CD14-positive monocyte (primary cell): ENCODE results near the gene C11orf91. TPM values are rescaled to one million over a fixed set of nuclear protein-coding genes. Genes with fewer than 3 reads are reported as not detected.

Source experiments
- DNase-seq, 3 donors: peaks; one replicate each; pipeline ENCODE4 v3.0.0-alpha.2; 2011 to 2022
- H2AFZ ChIP-seq: 2 replicates; pipeline ENCODE4 v1.6.0; 2012; ENCODE audit warnings: mild to moderate bottlenecking, low read depth, low read length, inconsistent platforms; ENCODE audit not compliant: insufficient read depth, poor library complexity, severe bottlenecking
- H3K27ac ChIP-seq, 2 donors: 1 replicate in 1 of 2; 2 replicates in 1 of 2; pipeline ENCODE4 v1.5.1; 2012 to 2013; ENCODE audit warnings: low read length in 2 of 2, control low read depth in 1 of 2, inconsistent platforms in 1 of 2, low read depth in 1 of 2, mild to moderate bottlenecking in 1 of 2
- H3K27me3 ChIP-seq, 2 donors: one replicate each; pipeline versions ENCODE4 v1.6.0 to v1.6.1; 2011 to 2013; ENCODE audit warnings: low read length in 2 of 2; ENCODE audit not compliant: control insufficient read depth in 2 of 2, insufficient read depth in 2 of 2
- H3K36me3 ChIP-seq, 2 donors: replicated peaks in 1 of 2; 1 replicate in 1 of 2; 2 replicates in 1 of 2; pipeline versions ENCODE4 v1.5.1 to v1.6.1; 2012 to 2013; ENCODE audit warnings: low read length in 2 of 2, control low read depth in 1 of 2, inconsistent platforms in 1 of 2, mild to moderate bottlenecking in 1 of 2; ENCODE audit not compliant: insufficient read depth in 2 of 2, control insufficient read depth in 1 of 2
- H3K4me1 ChIP-seq, 2 donors: 1 replicate in 1 of 2; 2 replicates in 1 of 2; pipeline versions ENCODE4 v1.5.1 to v1.6.1; 2012 to 2013; ENCODE audit warnings: low read length in 2 of 2, control low read depth in 1 of 2, inconsistent platforms in 1 of 2, mild to moderate bottlenecking in 1 of 2, moderate library complexity in 1 of 2; ENCODE audit not compliant: insufficient read depth in 2 of 2, control insufficient read depth in 1 of 2
- H3K4me2 ChIP-seq: replicated peaks from 2 replicates; pipeline ENCODE3; 2012; ENCODE audit warnings: low read length, moderate library complexity, mild to moderate bottlenecking; ENCODE audit not compliant: poor library complexity, severe bottlenecking; ENCODE audit errors: extremely low read depth
- H3K4me3 ChIP-seq, 3 experiments: fragments of 200-600 bp in 1 of 3; sonication (generic) in 1 of 3; replicated peaks in 1 of 3; 1 replicate in 2 of 3; 2 replicates in 1 of 3; pipeline ENCODE4 v1.5.1; 2011 to 2013; ENCODE audit warnings: low read length in 3 of 3, mild to moderate bottlenecking in 3 of 3, control low read depth in 2 of 3, low read depth in 2 of 3, inconsistent platforms in 1 of 3, moderate library complexity in 1 of 3
- H3K79me2 ChIP-seq: 2 replicates; pipeline ENCODE4 v1.6.0; 2012; ENCODE audit warnings: mild to moderate bottlenecking, control low read depth, inconsistent platforms, low read length, moderate library complexity; ENCODE audit not compliant: insufficient read depth
- H3K9ac ChIP-seq: 2 replicates; pipeline ENCODE4 v1.6.0; 2017; ENCODE audit warnings: low read length, mild to moderate bottlenecking; ENCODE audit not compliant: insufficient read depth, poor library complexity, severe bottlenecking
- H3K9me3 ChIP-seq, 2 donors: replicated peaks in 1 of 2; 1 replicate in 1 of 2; 2 replicates in 1 of 2; pipeline versions ENCODE4 v1.5.1 to v1.6.1; 2012 to 2013; ENCODE audit warnings: low read length in 2 of 2, control low read depth in 1 of 2; ENCODE audit not compliant: control insufficient read depth in 1 of 2, insufficient read depth in 1 of 2
- H4K20me1 ChIP-seq: 2 replicates; pipeline ENCODE4 v1.6.0; 2012; ENCODE audit warnings: mild to moderate bottlenecking, low read length, control low read depth, moderate library complexity; ENCODE audit not compliant: insufficient read depth
- H3K27ac Mint-ChIP-seq, 7 donors: one replicate each; pipeline ENCODE4 v1.8.0; 2020; ENCODE audit warnings: mild to moderate bottlenecking in 7 of 7, mixed read lengths in 7 of 7, moderate library complexity in 6 of 7, inconsistent platforms in 2 of 7
- H3K27me3 Mint-ChIP-seq, 3 donors: one replicate each; pipeline ENCODE4 v1.8.0; 2021 to 2022; ENCODE audit warnings: low read depth in 3 of 3, mild to moderate bottlenecking in 3 of 3, mixed read lengths in 3 of 3, moderate library complexity in 3 of 3, inconsistent platforms in 1 of 3
- H3K36me3 Mint-ChIP-seq, 2 donors: one replicate each; pipeline ENCODE4 v1.8.0; 2020; ENCODE audit warnings: mixed read lengths in 2 of 2, inconsistent platforms in 1 of 2, mild to moderate bottlenecking in 1 of 2
- H3K4me1 Mint-ChIP-seq: one replicate; pipeline ENCODE4 v1.8.0; 2020; ENCODE audit warnings: mild to moderate bottlenecking, mixed read lengths
- H3K4me3 Mint-ChIP-seq, 2 donors: one replicate each; pipeline ENCODE4 v1.8.0; 2020; ENCODE audit warnings: mild to moderate bottlenecking in 2 of 2, mixed read lengths in 2 of 2, moderate library complexity in 1 of 2
- H3K9me3 Mint-ChIP-seq, 7 donors: one replicate each; pipeline ENCODE4 v1.8.0; 2020 to 2022; ENCODE audit warnings: mixed read lengths in 7 of 7, mild to moderate bottlenecking in 6 of 7, moderate library complexity in 6 of 7, inconsistent platforms in 2 of 7
- WGBS: methylation state at CpG from one replicate; pipeline ENCODE4 v1.1.5; 2013; ENCODE audit warnings: missing lambda C conversion rate; ENCODE audit not compliant: insufficient coverage; 5-methylcytosine and 5-hydroxymethylcytosine counted together
- intact Hi-C, 2 donors: fragments of 100-400 bp; cut with micrococcal nuclease; formaldehyde crosslinking; loops; one replicate each; pipeline versions ENCODE4 v1.15.0 to v1.15.1; 2023
- polyA plus RNA-seq, 3 donors: library from polyadenylated mRNA; depleted of rRNA in 1 of 3; unstranded in 2 of 3; stranded (reverse) in 1 of 3; fragments of 300-500 nt in 2 of 3; fragments of >200 nt in 1 of 3; fragmentation: Illumina TruSeq in 2 of 3; gene quantifications; 1 replicate in 2 of 3; 2 replicates in 1 of 3; pipeline ENCODE4 v1.2.3, GENCODE V29; 2012 to 2021
- TF ChIP-seq, protein P1 (sequence below): fragments of 200-600 bp; IDR thresholded peaks from one replicate; pipeline ENCODE4 v1.8.0; 2022; ENCODE audit warnings: antibody characterized with exemption, mild to moderate bottlenecking

Gene C11orf91
- polyA plus RNA-seq, 3 donors: not detected

- no peak overlapping the region for H3K27ac Mint-ChIP-seq
- no peaks in the 10 kb centered on the region for H3K79me2 ChIP-seq
- H4K20me1 ChIP-seq: no peaks in the 10 kb centered on the region
- H3K4me2 ChIP-seq: no peak overlapping the region
- H3K4me1 ChIP-seq: no peaks in the 10 kb centered on the region
- no peak overlapping the region for H3K9ac ChIP-seq
- DNase-seq: no peak
- H3K9me3 ChIP-seq: peaks cover 0 to 3% of the 10 kb centered on the region in 2 donors
- H2AFZ ChIP-seq: no peak overlapping the region
- intact Hi-C loops: loop anchor here in 1 of 2 donors (10.0 kb wide), 1 partner anchor 326 kb away; no protein-coding TSS in a partner anchor
- H3K27me3 ChIP-seq: peaks cover 0 to 8% of the 10 kb centered on the region in 2 donors
- no peak overlapping the region for H3K4me3 ChIP-seq
- no peak overlapping the region for H3K27ac ChIP-seq
- H3K36me3 Mint-ChIP-seq: no peaks in the 10 kb centered on the region
- no peaks in the 10 kb centered on the region for H3K36me3 ChIP-seq
- peaks cover 0 to 8% (median 4%) of the 10 kb centered on the region in 7 donors for H3K9me3 Mint-ChIP-seq
- TF ChIP-seq, protein P1, sequence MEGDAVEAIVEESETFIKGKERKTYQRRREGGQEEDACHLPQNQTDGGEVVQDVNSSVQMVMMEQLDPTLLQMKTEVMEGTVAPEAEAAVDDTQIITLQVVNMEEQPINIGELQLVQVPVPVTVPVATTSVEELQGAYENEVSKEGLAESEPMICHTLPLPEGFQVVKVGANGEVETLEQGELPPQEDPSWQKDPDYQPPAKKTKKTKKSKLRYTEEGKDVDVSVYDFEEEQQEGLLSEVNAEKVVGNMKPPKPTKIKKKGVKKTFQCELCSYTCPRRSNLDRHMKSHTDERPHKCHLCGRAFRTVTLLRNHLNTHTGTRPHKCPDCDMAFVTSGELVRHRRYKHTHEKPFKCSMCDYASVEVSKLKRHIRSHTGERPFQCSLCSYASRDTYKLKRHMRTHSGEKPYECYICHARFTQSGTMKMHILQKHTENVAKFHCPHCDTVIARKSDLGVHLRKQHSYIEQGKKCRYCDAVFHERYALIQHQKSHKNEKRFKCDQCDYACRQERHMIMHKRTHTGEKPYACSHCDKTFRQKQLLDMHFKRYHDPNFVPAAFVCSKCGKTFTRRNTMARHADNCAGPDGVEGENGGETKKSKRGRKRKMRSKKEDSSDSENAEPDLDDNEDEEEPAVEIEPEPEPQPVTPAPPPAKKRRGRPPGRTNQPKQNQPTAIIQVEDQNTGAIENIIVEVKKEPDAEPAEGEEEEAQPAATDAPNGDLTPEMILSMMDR: no peak
- no peak overlapping the region for H3K4me3 Mint-ChIP-seq
- peaks cover 3 to 9% (median 6%) of the 10 kb centered on the region in 3 donors for H3K27me3 Mint-ChIP-seq
- peaks cover 4% of the 10 kb centered on the region for H3K4me1 Mint-ChIP-seq
- 100% methylated on average over 1 of the region's 6 CpGs for WGBS
These were observed 9.4 kb downstream of the C11orf91 start for GRCh38 chr11:33691066-33691864.

- Mint-ChIP-seq H3K9me3 (peaks cover 0 to 8% (median 4%) of the 10 kb centered on the region in 7 donors), H3K4me1 (peaks cover 2% of the 10 kb centered on the region), H3K27me3 (peaks cover 0 to 3% (median 2%) of the 10 kb centered on the region in 3 donors), H3K36me3 (no peaks in the 10 kb centered on the region), H3K4me3 (no peak overlapping the region), H3K27ac (peak overlapping the region in 1 of 7 donors; percentile 69)
- H3K4me2 ChIP-seq: no peak overlapping the region
- no peaks in the 10 kb centered on the region for H3K36me3 ChIP-seq
- intact Hi-C loops: loop anchor here in 1 of 2 donors (10.0 kb wide), 1 partner anchor 326 kb away; no protein-coding TSS in a partner anchor
- H4K20me1 ChIP-seq: no peaks in the 10 kb centered on the region
- H3K79me2 ChIP-seq: no peaks in the 10 kb centered on the region
- no peak overlapping the region for H3K4me3 ChIP-seq
- peak in 1 of 3 donors; percentile 42 for DNase-seq
- peaks cover 0 to 1% of the 10 kb centered on the region in 2 donors for H3K27me3 ChIP-seq
- H3K9me3 ChIP-seq: peaks cover 0 to 3% of the 10 kb centered on the region in 2 donors
- TF ChIP-seq, protein P1: no peak
- WGBS: 62% methylated on average over 4 of the region's 8 CpGs
- no peak overlapping the region for H3K27ac ChIP-seq
- H3K4me1 ChIP-seq: no peaks in the 10 kb centered on the region
- no peak overlapping the region for H3K9ac ChIP-seq
- no peak overlapping the region for H2AFZ ChIP-seq
These were observed 10.1 kb downstream of the C11orf91 start for GRCh38 chr11:33690290-33691065.
